Muscle of leg (tissue), 11 donors: ENCODE measurements around the gene GDF2. TPM values are rescaled to one million over a fixed set of nuclear protein-coding genes. Genes with fewer than 3 reads are reported as not detected.

Experiments
- DNase-seq: peaks from one replicate; pipeline ENCODE4 v3.0.0; 2013
- H3K27ac ChIP-seq: one replicate; pipeline ENCODE4 v1.5.1; 2013; ENCODE audit warnings: mild to moderate bottlenecking, low read length, control low read depth
- H3K27me3 ChIP-seq: one replicate; pipeline ENCODE4 v1.6.1; 2013; ENCODE audit warnings: low read length; ENCODE audit not compliant: control insufficient read depth, insufficient read depth
- H3K36me3 ChIP-seq: one replicate; pipeline ENCODE4 v1.6.1; 2013; ENCODE audit warnings: low read length; ENCODE audit not compliant: control insufficient read depth, insufficient read depth
- H3K4me1 ChIP-seq: one replicate; pipeline ENCODE4 v1.6.1; 2013; ENCODE audit warnings: low read length; ENCODE audit not compliant: control insufficient read depth, insufficient read depth
- H3K4me3 ChIP-seq: one replicate; pipeline ENCODE4 v1.5.1; 2013; ENCODE audit warnings: low read length, control low read depth
- H3K9me3 ChIP-seq: replicated peaks from 2 replicates; pipeline ENCODE4 v1.6.1; 2013; ENCODE audit warnings: low read depth, low read length; ENCODE audit not compliant: control insufficient read depth
- WGBS: methylation state at CpG from one replicate; pipeline ENCODE4 v1.1.5; 2013; ENCODE audit warnings: missing lambda C conversion rate; ENCODE audit not compliant: insufficient coverage; 5-methylcytosine and 5-hydroxymethylcytosine counted together
- polyA plus RNA-seq, 8 donors: library from polyadenylated mRNA; unstranded; fragments of 120-200 nt; gene quantifications; one replicate each; pipeline versions ENCODE4 v1.2.1 to v1.2.3, GENCODE V29; 2013; ENCODE audit warnings: inconsistent platforms in 1 of 8, low replicate concordance in 1 of 8; ENCODE audit not compliant: insufficient read length in 8 of 8, insufficient read depth in 1 of 8
- total RNA-seq: library from RNA; stranded (reverse); fragments of 120-200 nt; gene quantifications from one replicate; pipeline ENCODE4 v1.2.4, GENCODE V29; 2013

Gene GDF2
- total and polyA plus RNA-seq, 9 donors = not detected

GRCh38 chr10:47359626-47360418 is 37.6 kb downstream of the GDF2 start:
- DNase-seq = no peak
- Histone ChIP-seq H3K9me3 (no peaks in the 10 kb centered on the region), H3K27me3 (no peaks in the 10 kb centered on the region), H3K4me3 (no peak overlapping the region), H3K4me1 (peaks cover 20% of the 10 kb centered on the region), H3K27ac (no peak overlapping the region), H3K36me3 (no peaks in the 10 kb centered on the region)
- 47% methylated on average over 3 of the region's 4 CpGs for WGBS

DNA sequence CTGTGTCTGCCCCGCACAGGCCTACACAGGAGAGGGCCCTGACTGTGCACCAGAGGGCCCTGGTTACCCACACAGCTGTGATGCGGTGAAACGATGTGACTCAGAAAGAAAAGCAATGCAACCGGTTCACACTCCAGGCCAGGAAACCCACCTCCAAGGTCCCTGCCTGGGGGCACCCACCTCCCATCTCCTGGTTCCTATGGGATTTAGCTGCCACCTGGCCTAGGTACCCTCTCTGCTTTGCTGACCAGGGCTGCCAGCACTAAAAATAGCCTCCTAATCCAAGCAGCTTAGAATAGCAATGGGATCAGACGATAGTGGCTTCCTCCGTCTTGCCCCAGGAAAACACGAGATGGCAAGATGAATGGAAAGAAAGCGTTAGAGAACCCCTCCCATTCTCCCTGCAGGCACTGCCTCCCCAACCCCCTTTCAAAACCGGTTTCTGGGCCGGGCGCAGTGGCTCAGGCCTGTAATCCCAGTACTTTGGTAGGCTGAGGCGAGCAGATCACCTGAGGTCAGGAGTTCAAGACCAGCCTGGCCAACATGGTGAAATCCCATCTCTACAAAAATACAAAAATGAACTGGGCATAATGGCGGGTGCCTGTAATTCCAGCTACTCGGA is 38.3 kb downstream of the GDF2 start:
- peak; percentile 35 for DNase-seq
- Histone ChIP-seq H3K36me3 (no peaks in the 10 kb centered on the region), H3K4me1 (peaks cover 27% of the 10 kb centered on the region), H3K27me3 (no peaks in the 10 kb centered on the region), H3K9me3 (no peaks in the 10 kb centered on the region), H3K4me3 (no peak overlapping the region), H3K27ac (no peak overlapping the region)
- WGBS = 82% methylated on average over 8 of the region's 14 CpGs

DNA sequence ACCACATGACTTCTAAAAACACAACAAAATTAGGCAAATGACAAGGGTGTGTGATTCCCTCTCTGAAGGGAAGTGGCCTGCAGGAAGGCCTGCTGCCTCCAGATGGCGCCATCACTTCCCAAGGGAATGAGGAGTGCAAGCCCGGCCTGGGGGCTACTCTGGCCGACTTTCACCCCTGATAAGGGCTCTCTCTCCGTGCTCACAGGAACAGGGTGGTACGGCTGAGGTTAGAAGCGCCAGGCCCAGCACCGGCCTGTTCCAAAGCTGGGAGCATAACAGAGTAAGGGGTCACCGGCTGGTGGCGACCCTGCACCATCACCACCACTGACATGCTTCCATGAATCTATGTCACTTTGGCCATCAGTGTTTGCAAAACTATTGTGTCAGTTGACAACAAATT is 39.0 kb downstream of the GDF2 start:
- 47% methylated on average over 5 of the region's 9 CpGs for WGBS
- H3K4me3 ChIP-seq = no peak overlapping the region
- DNase-seq = no peak

DNA sequence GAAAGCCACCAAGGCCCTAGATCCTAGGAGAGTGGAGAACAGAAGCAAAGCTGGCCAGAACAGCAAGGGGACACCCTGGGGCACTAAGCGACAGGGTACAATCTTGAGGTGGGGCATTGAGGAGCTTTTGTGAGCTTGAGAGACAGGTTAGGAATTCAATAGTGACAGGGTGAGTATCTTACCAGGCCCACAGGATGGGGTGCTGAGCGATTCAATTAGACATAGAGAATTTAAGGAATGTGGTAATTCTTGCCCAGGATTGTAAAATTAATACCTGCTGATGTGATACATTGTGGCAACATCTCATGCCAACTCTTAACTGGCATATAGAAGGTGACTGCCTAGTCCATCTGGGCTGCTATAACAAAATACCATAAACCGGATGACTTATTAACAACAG is 39.9 kb downstream of the GDF2 start:
- Histone ChIP-seq H3K4me1 (peaks cover 35% of the 10 kb centered on the region), H3K9me3 (no peaks in the 10 kb centered on the region), H3K36me3 (no peaks in the 10 kb centered on the region), H3K27ac (no peak overlapping the region), H3K27me3 (no peaks in the 10 kb centered on the region), H3K4me3 (no peak overlapping the region)
- WGBS = 100% methylated on average over 1 of the region's 3 CpGs
- no peak for DNase-seq

More for the DNA sequence above, 39.0 kb downstream of the GDF2 start:
- H3K4me1 ChIP-seq = peaks cover 30% of the 10 kb centered on the region
- H3K27ac ChIP-seq = no peak overlapping the region
- no peaks in the 10 kb centered on the region for H3K27me3 ChIP-seq
- H3K9me3 ChIP-seq = no peaks in the 10 kb centered on the region
- H3K36me3 ChIP-seq = no peaks in the 10 kb centered on the region

DNA sequence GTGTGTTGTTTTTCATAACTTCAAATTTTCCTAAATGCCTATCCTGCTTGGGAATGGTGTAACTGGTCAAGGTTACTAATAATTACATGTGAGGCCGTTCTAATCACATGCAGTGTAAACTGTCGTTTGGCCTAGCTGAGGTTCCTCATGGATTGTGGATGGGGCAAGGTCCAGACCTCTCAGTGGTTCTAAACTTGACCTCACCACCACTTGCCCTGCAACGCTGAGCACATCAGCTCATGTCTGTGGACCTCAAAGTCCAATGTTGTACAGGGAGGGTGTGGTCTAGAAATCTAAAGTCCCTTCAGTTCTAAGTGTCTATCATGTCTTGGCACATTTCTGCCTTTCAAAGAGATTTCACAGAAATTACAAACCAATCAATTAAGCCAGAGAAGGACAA is 41.5 kb downstream of the GDF2 start:
- Histone ChIP-seq H3K27ac (no peak overlapping the region), H3K36me3 (peaks cover 2% of the 10 kb centered on the region), H3K4me1 (peaks cover 35% of the 10 kb centered on the region), H3K9me3 (no peaks in the 10 kb centered on the region), H3K4me3 (no peak overlapping the region), H3K27me3 (no peaks in the 10 kb centered on the region)
- no peak for DNase-seq
- WGBS = 80% methylated on average over 2 of the region's 3 CpGs

- DNase-seq = peak; percentile 46
- WGBS = 55% methylated on average over 4 of the region's 4 CpGs
Measured at GRCh38 chr10:47364366-47364765, 42.1 kb downstream of the GDF2 start.

DNA sequence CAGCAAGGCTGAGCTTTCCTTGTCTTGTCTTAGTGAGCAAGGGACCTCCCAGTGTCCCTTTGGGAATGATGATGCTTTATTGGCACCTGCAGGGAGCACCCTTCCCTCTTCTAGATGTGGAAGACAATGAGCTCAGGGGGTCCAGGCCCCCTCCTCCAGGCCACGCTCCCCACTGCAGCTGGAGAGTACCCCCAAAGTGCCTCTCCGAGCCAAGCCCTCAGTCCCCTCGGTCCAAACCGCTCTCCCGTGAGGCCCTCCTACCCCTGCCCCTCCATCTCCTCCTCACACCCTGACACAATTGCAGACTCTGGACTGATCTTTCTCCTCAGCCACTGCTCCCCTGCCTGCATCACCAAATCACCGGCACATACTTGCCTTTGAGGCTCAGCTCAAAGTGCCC is 42.7 kb downstream of the GDF2 start:
- H3K4me3 ChIP-seq = no peak overlapping the region
- WGBS = 79% methylated on average over 5 of the region's 6 CpGs
- no peaks in the 10 kb centered on the region for H3K9me3 ChIP-seq
- no peaks in the 10 kb centered on the region for H3K27me3 ChIP-seq
- DNase-seq = no peak
- H3K36me3 ChIP-seq = peaks cover 2% of the 10 kb centered on the region
- no peak overlapping the region for H3K27ac ChIP-seq
- peaks cover 35% of the 10 kb centered on the region for H3K4me1 ChIP-seq

More at GRCh38 chr10:47364366-47364765, 42.1 kb downstream of the GDF2 start:
- Histone ChIP-seq H3K27ac (no peak overlapping the region), H3K36me3 (peaks cover 2% of the 10 kb centered on the region), H3K4me3 (no peak overlapping the region), H3K27me3 (no peaks in the 10 kb centered on the region), H3K4me1 (peaks cover 35% of the 10 kb centered on the region), H3K9me3 (no peaks in the 10 kb centered on the region)

GRCh38 chr10:47365431-47366180 is 43.4 kb downstream of the GDF2 start:
- H3K4me1 ChIP-seq = peaks cover 32% of the 10 kb centered on the region
- 84% methylated on average over 7 of the region's 9 CpGs for WGBS
- no peaks in the 10 kb centered on the region for H3K9me3 ChIP-seq
- H3K36me3 ChIP-seq = peaks cover 2% of the 10 kb centered on the region
- H3K27ac ChIP-seq = no peak overlapping the region
- no peaks in the 10 kb centered on the region for H3K27me3 ChIP-seq
- no peak for DNase-seq
- H3K4me3 ChIP-seq = no peak overlapping the region

DNA sequence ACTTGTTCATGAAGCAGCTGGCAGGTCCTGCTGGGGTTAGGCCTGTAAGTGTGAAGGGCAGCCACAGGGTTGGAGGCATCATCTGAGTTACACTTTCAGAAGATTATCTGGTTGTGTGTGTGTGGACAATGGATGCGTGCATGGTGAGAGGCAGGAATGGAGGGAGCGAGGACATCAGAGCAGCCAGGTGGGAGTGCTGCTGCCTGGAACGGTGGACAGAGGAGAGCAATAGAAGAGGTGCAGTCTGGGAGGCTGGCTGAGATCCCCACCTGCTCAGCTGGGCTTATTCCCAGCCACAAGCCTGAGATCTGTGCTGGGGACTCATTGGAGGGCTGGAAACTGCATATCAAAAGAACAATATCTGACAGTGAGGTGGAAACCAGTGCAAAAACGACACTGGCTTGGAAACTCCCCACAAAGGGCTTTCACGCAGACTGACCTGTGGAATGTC is 44.0 kb downstream of the GDF2 start:
- H3K27me3 ChIP-seq = no peaks in the 10 kb centered on the region
- no peak overlapping the region for H3K4me3 ChIP-seq
- H3K4me1 ChIP-seq = peaks cover 30% of the 10 kb centered on the region
- H3K36me3 ChIP-seq = peaks cover 2% of the 10 kb centered on the region
- no peaks in the 10 kb centered on the region for H3K9me3 ChIP-seq
- H3K27ac ChIP-seq = no peak overlapping the region
- 75% methylated on average over 5 of the region's 5 CpGs for WGBS
- no peak for DNase-seq
